ENCODE measurements around the gene HOXB7.

HOXB7 gene

DNA sequence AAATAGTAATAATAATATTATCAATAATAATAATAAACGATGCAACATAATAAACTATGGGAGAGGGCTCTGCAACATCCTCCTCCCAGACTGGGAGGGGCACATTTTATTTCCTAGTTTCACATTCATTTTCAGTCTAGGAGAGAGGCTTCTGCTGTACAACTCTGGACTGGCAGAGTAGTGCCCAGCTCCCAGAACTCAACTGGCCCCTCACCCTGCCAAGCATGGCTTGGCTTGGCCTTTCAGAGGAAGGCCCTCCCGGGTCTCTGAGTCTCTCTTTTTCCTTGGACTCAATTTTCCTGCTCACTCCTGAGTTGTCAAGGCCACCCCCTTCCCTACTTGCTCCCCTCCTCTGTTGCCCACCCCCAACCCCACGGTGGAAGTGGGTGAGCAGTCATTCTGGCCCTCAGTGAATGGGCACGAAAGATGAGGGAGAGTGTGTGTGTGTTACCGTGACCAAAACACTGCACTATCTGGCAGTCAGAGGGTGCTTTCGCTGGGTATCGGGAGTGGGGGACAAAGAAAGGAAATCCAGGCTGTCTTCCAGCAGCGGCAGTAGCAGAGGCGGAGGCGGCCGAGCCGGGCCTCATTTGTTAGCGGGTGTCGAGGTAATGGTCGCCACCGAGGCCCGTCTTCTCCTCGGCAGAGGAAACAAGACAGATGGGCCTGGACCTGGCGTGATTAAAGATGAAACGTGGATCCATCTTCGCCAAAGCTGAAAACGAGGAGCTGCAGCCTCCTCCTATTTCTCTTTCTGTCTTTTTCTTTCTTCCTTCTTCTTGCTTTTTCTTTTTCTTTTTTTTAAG, 34.9 kb downstream of the HOXB7 start:
- in situ Hi-C loops (cut with HindIII; ENCODE audit: low pct_ligation_motif_present, low pct_unique_long_range_greater_than_20kb, low sequenced_read_pairs), result no loop called here
- no peak for DNase-seq

DNA sequence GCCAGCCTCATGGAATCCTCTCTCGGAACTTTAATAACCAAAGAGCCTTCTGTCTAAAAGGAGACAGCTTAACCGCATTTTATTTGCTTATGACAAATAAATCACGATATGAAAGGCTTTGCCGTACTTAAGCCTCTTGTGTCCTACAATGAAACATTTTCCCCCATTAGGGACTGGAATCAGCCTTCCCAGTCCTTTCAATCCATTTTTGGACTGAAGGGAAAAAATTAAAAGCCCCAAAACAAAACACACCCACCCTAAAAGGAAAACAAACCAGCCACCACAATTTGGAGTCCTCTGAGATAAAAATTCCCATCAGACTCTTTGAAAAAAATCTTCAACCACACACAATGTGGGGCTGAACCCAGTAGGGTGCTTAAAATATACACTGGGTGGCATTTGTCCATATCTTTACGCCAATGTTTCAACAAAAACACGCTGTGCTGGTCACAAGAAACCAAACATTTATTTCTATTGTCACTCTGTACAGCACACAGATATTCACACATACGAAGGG, 35.7 kb downstream of the HOXB7 start:
- DNase-seq, result no peak
- in situ Hi-C loops (cut with HindIII; ENCODE audit: low pct_ligation_motif_present, low pct_unique_long_range_greater_than_20kb, low sequenced_read_pairs), result no loop called here

DNA sequence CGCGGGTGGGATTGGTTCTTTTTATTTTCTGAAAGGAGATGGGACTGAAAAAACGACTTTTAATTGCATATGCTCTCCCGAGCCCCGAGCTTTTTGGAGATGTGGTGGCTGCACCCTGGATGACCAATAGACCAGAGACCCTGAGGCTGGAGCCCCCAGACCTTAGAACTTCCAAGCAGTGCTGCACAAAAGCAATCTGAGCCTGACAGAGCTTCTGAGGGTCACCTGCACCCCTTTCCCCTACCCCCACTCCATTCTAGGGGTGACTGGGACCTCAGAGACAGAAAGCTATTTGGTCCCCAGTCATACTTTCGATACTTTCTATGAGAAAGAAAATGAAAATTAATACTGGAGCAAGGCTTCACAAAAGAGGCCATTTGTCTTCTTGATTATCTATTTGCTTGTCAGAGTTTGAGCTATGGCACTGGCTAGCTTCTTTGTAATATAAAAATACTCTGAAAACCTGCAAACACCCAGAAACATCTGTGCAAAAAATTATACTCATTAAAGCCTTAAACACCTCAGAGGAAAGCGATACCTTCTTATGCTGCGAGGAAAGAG, 36.2 kb downstream of the HOXB7 start:
- in situ Hi-C loops (cut with HindIII; ENCODE audit: low pct_ligation_motif_present, low pct_unique_long_range_greater_than_20kb, low sequenced_read_pairs), result no loop called here
- DNase-seq, result no peak

DNA sequence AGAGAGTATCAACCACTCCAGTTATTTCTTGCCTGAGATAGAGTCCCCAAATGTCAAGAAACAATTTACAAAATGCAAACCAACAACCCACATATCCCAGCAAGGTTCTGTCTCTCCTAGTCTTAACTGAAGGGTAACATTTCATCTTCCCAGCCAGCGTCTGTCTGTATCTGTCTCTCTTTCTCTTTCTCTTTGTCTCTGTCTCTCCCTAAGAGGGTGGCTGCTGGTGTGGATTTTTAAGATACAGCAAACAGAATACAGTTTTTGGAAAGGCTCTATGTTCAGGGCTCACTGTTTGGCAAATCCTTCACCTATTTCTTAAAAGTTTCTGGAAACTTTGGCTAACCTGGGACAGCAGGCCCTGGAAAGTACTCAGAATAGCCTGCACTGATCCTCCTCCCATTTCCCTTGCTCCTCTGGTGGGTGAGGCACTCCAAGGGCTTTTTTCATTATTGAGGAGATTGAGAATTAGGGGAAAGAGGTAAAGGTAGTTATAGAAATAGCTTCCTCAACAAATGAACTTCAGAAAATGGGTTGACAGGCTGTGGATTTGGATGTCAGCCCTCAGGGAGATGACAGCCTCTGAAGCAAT, 38.9 kb downstream of the HOXB7 start:
- in situ Hi-C loops (cut with HindIII; ENCODE audit: low pct_ligation_motif_present, low pct_unique_long_range_greater_than_20kb, low sequenced_read_pairs), result no loop called here
- DNase-seq, result no peak

DNA sequence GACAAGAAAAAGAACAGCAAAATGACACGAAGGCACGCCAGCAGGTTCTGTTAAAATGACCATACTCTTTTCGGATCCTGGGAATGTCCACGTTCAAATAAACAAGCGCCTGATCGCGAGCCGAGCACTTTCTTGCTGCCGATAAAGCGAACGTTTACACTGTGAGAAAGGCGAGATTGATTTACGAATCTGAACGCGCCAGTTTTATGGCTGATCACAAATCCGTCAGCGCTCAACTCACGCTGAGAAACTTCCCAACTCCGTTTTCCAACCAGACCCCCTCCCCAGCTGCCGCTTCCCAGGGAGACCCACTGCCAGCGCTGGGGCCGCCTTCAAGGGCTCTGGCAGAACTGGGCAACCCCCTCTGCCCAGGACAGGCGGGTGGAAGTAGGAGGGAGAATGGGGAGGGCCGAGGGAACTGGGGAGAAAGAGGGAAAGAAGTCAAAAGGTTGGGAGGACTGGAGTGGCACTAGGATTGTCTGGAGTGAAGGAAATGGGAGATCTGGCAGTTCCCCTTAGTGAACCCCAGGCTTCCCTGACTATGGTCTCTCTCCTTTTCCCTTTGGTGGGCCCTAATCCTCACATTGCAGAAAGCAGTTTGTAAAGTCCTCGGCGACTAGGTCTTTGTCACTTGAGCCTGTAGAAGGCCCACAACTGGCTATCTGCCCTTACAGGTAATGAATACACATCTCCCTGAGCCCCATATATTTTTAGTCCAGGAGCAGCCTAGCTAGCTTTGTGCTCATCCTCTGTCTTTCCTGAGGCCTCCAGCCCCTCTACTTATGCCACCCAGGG, 39.6 kb downstream of the HOXB7 start:
- no peak for DNase-seq
- in situ Hi-C loops (cut with HindIII; ENCODE audit: low pct_ligation_motif_present, low pct_unique_long_range_greater_than_20kb, low sequenced_read_pairs), result no loop called here

DNA sequence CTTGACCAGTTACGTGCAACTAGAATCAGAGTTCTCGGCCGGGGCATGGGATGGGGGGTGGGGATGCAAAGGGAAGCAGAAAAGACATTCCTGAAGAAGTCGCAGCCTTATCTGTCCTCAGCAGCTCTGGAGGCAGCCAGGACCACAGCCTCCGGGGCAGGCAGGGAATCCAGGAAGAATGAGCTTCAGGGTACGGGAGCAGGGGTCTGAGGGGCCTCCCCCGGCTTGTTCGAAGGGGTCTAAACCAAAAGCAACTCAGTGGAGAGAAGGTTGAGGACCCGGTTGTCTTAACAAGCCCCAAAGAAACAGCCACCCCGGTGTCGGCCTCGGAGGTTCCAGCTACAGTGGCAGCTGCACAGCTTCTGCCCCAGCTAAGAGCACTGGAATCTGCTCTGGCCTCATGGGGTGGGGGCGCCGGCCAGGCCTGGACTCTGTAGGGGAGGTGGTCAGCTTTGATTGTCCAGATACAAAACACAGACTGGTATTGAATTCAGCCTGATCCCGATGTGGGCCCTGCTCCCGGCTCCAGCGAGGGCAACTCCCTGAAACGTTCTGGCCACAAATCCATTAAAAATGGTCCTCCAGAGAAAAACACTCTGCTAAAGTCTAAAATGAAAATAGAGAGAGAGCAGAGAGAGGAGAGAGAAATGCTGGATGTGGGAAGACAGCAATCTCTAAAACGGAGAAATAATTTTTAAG, 40.3 kb downstream of the HOXB7 start:
- no peak for DNase-seq
- in situ Hi-C loops (cut with HindIII; ENCODE audit: low pct_ligation_motif_present, low pct_unique_long_range_greater_than_20kb, low sequenced_read_pairs), result no loop called here

DNA sequence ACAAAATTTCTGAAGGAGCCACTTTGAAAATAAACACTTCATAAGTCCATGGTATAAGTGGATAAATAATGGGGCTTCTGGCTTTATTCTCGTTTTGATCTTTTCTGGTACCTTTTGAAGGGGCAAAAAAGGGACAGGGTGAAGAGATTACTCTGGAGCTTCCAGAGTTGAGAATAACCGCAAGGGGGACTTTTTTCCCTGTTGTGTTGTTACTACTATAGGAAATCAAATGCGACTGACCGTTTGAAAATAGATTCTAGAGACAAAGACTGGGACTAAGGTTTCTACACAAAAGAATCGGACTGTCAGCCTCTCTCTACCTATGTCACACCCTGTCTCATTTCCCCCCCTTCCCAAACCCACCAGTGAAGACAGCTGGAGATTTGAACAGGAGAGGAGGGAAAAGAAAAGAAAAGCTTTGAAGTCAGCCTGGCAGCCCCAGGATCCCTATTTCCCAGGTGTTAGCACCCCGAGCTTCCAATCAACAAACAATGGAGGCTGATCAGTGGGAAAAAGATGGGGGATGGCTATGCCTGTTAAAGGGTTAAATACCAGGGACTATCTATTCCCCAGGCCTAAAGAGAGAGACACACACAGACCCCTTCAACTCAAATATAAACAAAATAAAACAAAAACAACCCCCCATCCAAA, 41.0 kb downstream of the HOXB7 start:
- DNase-seq, result no peak

DNA sequence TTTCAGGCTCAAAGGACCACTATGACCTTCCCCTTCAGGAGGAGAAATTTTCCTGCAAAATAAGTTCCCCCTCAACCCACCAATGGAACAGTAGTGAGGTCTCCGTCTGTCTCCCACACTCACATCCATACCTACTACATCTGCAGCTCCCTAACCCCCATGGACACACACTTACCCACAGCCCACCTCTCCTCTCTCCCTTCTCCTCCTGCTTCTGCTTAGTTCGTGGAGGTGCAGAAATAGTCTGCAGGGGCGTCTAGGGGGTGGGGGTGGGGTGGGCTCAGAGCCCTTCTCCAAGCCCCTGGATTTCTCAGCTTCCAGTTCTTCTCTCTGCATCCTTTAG, 41.6 kb downstream of the HOXB7 start:
- no peak for DNase-seq
- in situ Hi-C loops (cut with HindIII; ENCODE audit: low pct_ligation_motif_present, low pct_unique_long_range_greater_than_20kb, low sequenced_read_pairs), result no loop called here

More for the DNA sequence above, 41.0 kb downstream of the HOXB7 start:
- in situ Hi-C loops (cut with HindIII; ENCODE audit: low pct_ligation_motif_present, low pct_unique_long_range_greater_than_20kb, low sequenced_read_pairs), result no loop called here

DNA sequence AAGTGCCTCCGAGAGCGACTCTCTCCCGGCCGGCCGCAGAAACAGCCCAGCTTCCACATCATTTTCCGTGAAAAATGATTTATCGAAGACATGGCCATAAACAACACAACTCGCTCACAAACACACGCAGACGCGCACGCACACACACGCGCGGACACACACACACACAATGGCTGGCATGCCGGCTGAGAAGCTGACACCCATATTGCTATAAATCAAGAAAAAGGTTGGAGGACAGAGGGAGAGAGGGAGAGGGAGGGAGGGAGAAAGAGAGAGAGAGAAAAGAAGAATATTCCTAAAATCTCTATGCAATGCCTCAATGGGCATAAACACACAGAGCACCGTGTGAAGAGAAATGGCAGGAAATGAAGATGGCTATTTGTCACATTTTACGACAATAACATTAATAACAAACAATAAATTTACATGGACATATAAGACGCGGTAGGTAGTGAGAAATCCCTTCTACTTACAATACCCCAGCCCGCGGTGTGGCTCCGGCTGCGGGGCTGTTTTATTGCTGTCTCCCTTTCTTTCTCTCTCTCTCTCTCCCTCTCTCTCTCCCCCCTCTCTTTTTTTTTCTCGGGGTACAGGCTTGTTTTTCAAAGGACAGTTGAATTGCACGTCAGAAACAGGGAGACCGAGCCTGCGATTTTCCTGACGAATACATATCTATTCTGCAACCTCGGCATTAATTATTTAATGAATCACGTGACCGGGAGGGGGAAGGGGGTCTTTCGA, 42.1 kb downstream of the HOXB7 start:
- in situ Hi-C loops (cut with HindIII; ENCODE audit: low pct_ligation_motif_present, low pct_unique_long_range_greater_than_20kb, low sequenced_read_pairs), result no loop called here
- DNase-seq, result no peak

DNA sequence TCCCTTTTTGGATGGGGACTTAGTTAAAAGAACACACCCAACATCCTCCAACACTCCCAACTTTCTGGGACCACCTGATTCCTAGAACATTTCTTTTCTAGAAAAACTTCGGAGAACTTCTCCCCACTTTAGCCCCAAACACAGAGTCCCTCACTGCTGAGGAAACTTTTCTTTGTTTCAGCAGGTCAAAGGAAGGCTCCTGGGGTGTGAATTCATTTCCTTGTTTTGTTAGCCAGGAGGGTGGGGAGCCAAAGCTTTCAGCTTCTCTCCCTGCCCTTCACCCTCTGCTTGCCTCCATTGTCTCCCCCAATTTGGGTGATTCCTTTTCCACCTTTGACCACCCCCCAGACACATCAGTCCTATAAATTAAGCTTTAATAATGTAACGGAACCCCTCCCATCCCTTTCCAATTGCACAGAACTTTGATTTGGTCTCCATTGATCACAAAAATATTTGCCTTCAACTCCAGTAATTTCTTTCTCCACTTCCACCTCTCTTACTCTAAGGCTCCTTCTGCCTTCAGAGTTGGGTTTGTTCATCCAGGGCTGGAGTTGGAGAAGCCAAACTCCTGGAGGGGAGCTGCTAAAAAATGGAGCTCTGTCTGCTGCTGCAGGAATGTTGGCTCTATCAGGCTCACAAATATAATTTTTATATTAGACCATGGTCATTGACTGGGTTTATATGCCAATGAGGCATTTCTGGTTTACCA, 43.0 kb downstream of the HOXB7 start:
- in situ Hi-C loops (cut with HindIII; ENCODE audit: low pct_ligation_motif_present, low pct_unique_long_range_greater_than_20kb, low sequenced_read_pairs), result no loop called here
- DNase-seq, result no peak

DNA sequence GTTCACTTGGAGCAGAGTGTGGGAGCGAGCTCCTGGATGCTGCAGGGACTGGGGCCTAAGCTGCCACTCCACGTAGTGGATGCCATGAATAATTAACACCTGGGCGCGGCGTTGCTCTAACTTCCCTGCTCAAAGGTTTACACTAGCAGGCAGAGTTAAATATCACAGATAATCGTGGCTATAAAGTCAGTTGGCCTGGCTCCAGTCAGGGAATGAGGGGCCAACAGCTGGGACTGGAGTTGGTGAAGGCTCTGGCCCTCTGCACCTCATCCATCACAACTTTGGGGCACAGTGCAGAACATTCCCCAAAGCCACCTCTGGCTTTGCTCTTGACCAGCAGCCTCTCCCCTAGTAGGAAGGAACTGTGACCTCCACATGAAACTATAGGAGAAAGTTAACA, 43.6 kb downstream of the HOXB7 start:
- in situ Hi-C loops (cut with HindIII; ENCODE audit: low pct_ligation_motif_present, low pct_unique_long_range_greater_than_20kb, low sequenced_read_pairs), result no loop called here
- DNase-seq, result no peak

DNA sequence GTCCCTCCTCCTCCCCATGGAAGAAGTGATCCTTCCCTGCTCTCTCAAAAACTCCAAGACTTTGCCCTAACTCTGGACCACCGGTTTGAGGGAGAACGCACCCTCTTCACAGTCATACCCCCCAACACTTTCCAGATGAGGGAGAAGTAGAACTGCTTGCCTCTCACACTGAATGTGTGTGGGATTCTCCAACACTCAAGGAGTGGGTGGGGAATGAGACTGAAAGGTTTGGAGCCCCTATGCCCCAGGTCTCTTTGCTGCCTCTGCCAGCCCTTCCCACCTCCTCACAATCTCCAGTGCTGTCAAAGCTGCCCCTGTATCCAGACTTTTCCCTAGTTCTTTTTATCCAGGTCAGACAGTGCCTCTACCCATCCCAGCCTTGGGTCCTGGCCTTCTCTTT, 44.1 kb downstream of the HOXB7 start:
- DNase-seq, result no peak
- in situ Hi-C loops (cut with HindIII; ENCODE audit: low pct_ligation_motif_present, low pct_unique_long_range_greater_than_20kb, low sequenced_read_pairs), result no loop called here

DNA sequence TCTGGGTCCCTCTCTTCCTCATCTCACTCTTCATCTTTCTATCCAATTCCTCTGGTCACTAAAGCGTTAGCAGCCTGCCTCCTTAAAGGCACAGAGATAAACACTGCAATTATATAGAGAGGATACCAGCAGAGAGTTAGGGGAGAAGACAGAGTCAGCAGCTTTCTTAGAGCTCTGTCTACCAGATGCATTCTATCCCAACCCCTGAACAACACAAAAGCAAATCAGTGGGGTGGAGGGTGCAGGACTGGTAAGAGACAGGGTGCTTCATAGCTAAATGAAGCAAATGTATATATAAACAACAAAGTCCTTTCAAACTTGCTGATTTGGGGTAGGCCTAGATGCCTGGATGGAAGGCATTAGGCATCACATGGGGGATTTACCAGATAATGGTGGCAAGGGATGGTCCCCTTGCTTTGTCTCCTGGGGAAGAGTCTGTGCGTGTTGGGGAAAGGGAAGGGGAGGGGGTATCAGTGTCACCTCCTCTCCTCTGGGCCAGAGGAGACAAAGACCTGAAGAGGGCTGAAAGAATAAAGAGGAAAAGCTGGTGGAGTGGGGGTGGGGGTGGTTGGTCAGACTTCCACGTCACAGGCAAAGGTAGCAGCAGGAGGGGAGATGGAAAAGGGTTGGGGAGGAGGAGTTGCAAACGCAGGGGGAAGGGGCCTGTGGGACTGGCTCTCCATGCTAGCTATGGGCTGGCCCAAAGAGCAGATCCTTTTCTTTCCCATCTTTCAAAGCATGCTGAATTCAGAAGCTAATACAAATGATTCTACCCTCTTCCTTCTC, 44.7 kb downstream of the HOXB7 start:
- in situ Hi-C loops (cut with HindIII; ENCODE audit: low pct_ligation_motif_present, low pct_unique_long_range_greater_than_20kb, low sequenced_read_pairs), result no loop called here

DNA sequence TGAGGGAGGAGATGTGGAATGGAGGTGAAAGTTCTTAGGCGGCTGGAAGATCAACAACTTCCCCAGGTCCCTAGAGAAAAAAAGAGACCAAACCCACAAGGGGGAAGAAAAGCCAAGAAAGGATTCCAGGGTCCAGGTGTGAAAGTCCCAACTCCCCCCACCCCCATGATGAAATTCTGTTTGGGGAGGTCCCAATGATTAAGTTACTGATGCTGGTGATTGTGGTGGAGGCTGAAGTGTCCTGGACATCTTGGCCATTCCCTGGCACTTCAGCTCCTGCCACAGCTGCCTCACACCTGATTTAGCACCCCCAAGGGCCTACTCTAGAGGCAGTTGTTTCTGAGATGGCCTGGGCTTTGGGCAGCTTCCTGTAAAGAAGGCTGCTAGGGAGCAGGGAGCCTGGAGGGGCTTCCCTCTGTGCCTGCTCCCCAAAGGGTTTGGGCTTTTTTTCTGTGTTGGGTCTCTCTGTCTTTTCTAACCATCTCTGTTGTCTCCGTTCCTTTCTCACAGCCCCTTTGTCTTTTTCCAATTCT, 45.7 kb downstream of the HOXB7 start:
- DNase-seq, result no peak
- in situ Hi-C loops (cut with HindIII; ENCODE audit: low pct_ligation_motif_present, low pct_unique_long_range_greater_than_20kb, low sequenced_read_pairs), result no loop called here

More for the DNA sequence above, 44.7 kb downstream of the HOXB7 start:
- no peak for DNase-seq

DNA sequence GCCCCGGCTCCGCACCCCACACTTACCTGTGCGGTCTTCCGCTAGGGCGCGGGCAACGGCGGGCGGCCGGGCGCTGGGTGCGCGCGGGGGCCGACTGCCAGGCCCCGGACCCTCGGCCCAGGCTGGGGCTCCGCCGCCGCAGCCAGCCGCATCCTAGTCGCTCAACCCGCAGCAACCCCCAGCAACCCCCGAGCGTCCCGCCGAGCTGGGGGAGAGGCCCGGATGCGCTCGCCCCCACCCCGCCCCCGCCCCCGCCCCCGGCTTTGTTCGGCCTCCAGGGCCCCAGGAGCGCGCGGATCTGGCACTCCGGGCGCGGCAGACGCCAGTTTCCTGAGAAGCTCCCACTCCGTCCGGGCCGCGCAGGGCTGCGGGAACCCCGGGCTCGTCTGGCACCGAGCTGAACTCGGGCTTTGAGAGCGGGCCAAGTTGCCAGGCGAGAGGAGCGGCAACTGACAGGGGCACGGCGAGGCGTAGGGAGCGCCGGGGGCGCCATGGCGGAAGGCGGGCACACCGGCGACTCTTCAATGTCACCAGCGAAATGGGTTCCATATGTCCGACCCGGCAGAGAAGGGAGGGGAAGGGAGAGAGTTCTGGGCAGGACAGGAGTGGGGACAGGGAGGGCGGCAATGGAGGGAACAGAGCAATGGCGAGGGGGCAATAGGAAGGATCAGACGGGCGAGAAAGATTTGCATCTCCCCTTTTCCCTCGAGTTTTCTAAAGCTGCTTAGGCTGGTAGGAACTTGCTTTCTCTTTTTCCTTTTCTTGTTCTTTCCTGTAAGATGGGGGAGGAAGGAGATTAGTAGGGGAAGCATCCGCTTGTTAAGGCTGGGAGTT, 46.4 kb downstream of the HOXB7 start:
- no peak for DNase-seq
- in situ Hi-C loops (cut with HindIII; ENCODE audit: low pct_ligation_motif_present, low pct_unique_long_range_greater_than_20kb, low sequenced_read_pairs), result no loop called here
